HepG2 (cell line): ENCODE measurements around the gene AARS1. TPM values are rescaled to one million over a fixed set of nuclear protein-coding genes. Genes with fewer than 3 reads are reported as not detected.

ENCODE experiments used
- ATM ChIP-seq: fragments of 450-650 bp; IDR thresholded peaks from 2 replicates; pipeline ENCODE4 v1.7.1; 2017; ENCODE audit warnings: mild to moderate bottlenecking, borderline replicate concordance
- CHD2 ChIP-seq: IDR thresholded peaks from 2 replicates; pipeline ENCODE4 v1.6.1; 2011; ENCODE audit warnings: low read depth, low read length, improper control_type of control experiment
- FOSL2 ChIP-seq: sonication (generic); formaldehyde crosslinking; IDR thresholded peaks from 2 replicates; pipeline ENCODE4 v1.4.0; 2020; ENCODE audit warnings: missing genetic modification reagents
- FOXK2 ChIP-seq: fragments of 450-650 bp; IDR thresholded peaks from 2 replicates; pipeline ENCODE4 v1.6.1; 2016
- JDP2 ChIP-seq: sonication (generic); formaldehyde crosslinking; IDR thresholded peaks from 2 replicates; pipeline ENCODE4 v1.8.1; 2022; ENCODE audit warnings: missing genetic modification reagents, borderline replicate concordance
- KLF12 ChIP-seq: sonication (generic); formaldehyde crosslinking; IDR thresholded peaks from 2 replicates; pipeline ENCODE4 v1.4.0; 2020; ENCODE audit warnings: missing genetic modification reagents, borderline replicate concordance
- MAFK ChIP-seq, 2 experiments: IDR thresholded peaks in 1 of 2; conservative IDR thresholded peaks in 1 of 2; 2 replicates each; pipeline ENCODE4 v1.6.1; 2011; ENCODE audit warnings: improper control_type of control experiment in 2 of 2, low read length in 2 of 2
- NCOA1 ChIP-seq: sonication (generic); formaldehyde crosslinking; IDR thresholded peaks from 2 replicates; pipeline ENCODE4 v1.9.0; 2021; ENCODE audit warnings: missing genetic modification reagents
- NFIB ChIP-seq: sonication (generic); formaldehyde crosslinking; IDR thresholded peaks from 2 replicates; pipeline ENCODE4 v1.9.0; 2021; ENCODE audit warnings: missing genetic modification reagents, mild to moderate bottlenecking, borderline replicate concordance
- POLR2G ChIP-seq: fragments of 200-400 bp; formaldehyde crosslinking; IDR thresholded peaks from 2 replicates; pipeline ENCODE4 v1.6.1; 2018; ENCODE audit warnings: mild to moderate bottlenecking, low read depth, low read length, moderate library complexity
- SMAD3 ChIP-seq: sonication (generic); formaldehyde crosslinking; IDR thresholded peaks from 2 replicates; pipeline ENCODE4 v1.4.0; 2020; ENCODE audit warnings: missing genetic modification reagents
- SMAD9 ChIP-seq: sonication (generic); formaldehyde crosslinking; IDR thresholded peaks from 2 replicates; pipeline ENCODE4 v1.5.1; 2020; ENCODE audit warnings: mild to moderate bottlenecking, missing genetic modification reagents
- TFAP4 ChIP-seq: sonication (generic); IDR thresholded peaks from 2 replicates; pipeline ENCODE4 v1.6.1; 2016; ENCODE audit warnings: low read depth, borderline replicate concordance
- ZMAT5 ChIP-seq: sonication (generic); formaldehyde crosslinking; IDR thresholded peaks from 2 replicates; pipeline ENCODE4 v1.5.0; 2020; ENCODE audit warnings: mild to moderate bottlenecking, low read depth, missing genetic modification reagents, borderline replicate concordance
- ZNF225 ChIP-seq: sonication (generic); formaldehyde crosslinking; IDR thresholded peaks from 2 replicates; pipeline ENCODE4 v1.4.0; 2020; ENCODE audit warnings: mild to moderate bottlenecking, missing genetic modification reagents
- ZNF337 ChIP-seq: sonication (generic); formaldehyde crosslinking; IDR thresholded peaks from 2 replicates; pipeline ENCODE4 v1.5.1; 2020; ENCODE audit warnings: missing genetic modification reagents, low read depth, mild to moderate bottlenecking, borderline replicate concordance
- ZNF644 ChIP-seq: IDR thresholded peaks from 2 replicates; pipeline ENCODE4 v1.6.1; 2016; ENCODE audit warnings: low read depth
- polyA plus RNA-seq, 8 experiments: library from polyadenylated mRNA; depleted of rRNA in 3 of 8; stranded (reverse) in 7 of 8; unstranded in 1 of 8; fragments of >200 nt; fragmentation: Illumina TruSeq in 4 of 8; extraction: Trizol in 4 of 8; gene quantifications; 2 replicates each; pipeline versions ENCODE4 v1.2.1 to v1.2.3, GENCODE V29; 2011 to 2016; ENCODE audit warnings: low read depth in 4 of 8, missing spikeins in 1 of 8, mixed read lengths in 1 of 8; ENCODE audit not compliant: insufficient read depth in 1 of 8
- total RNA-seq, 5 experiments: library from RNA; depleted of rRNA; stranded (reverse); fragments of >200 nt; fragmentation: Illumina TruSeq; extraction: Trizol; gene quantifications; 2 replicates each; pipeline ENCODE4 v1.2.3, GENCODE V29; 2016; ENCODE audit warnings: low read depth in 1 of 5
- TF ChIP-seq, protein P1 (sequence below): sonication (generic); formaldehyde crosslinking; IDR thresholded peaks from 2 replicates; pipeline ENCODE4 v1.8.0; 2022; ENCODE audit warnings: low read depth, missing genetic modification reagents
- TF ChIP-seq, protein P2 (sequence below): sonication (generic); formaldehyde crosslinking; IDR thresholded peaks from 2 replicates; pipeline ENCODE4 v1.4.0; 2020; ENCODE audit warnings: mild to moderate bottlenecking, missing genetic modification reagents, borderline replicate concordance
- TF ChIP-seq, protein P3 (sequence below): sonication (generic); formaldehyde crosslinking; IDR thresholded peaks from 2 replicates; pipeline ENCODE4 v1.8.1; 2023; ENCODE audit warnings: missing genetic modification reagents, inconsistent platforms, borderline replicate concordance

The AARS1 gene
- total and polyA plus RNA-seq, 2 of the 13 experiments (the other 11 are each of a cell fraction or from before 2014, with no cell fraction given), result 107 to 132 TPM

DNA sequence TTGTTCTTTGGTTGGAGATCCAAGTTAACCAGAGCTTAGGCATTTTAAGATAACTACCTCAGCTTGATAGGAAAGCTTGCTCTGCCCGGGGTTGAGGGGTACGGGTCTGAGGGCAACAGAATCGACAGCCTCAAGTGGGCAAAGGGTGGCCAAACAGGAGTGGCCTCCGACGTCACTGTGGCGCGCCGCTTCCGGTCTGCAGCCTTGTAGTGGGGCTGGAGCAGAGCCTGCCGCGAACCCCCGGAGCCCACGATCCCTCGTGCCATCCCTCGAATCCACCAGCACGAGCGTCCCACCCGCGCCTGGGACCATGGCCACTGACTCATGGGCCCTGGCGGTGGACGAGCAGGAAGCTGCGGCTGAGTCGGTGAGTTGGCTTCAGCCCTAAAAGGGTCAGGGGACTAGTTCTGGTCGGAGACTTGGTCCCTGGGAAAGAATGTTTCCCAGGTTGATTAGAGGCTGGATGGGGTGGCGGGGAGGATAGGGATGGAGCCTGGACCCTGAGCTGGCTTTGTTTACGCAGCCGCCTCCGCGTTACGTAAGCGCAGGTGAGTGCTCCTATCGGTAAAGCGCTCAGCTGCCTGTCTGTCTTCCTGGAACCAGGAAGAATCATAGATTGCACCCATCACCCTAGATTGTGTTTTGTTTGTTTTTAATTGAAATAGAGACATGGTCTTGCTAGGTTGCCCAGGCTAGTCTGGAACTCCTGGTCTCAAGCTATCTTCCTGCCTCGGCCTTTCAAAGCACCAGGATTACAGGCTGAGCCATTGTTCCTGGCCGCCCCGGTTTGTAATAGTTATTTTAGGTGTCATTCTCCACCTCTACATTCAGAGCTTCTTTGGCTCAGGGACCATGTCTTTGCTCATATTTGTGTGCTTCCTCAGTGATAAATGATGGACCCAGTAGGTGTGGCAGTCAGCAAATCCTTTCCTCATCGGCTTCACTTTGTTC is 10.0 kb upstream of the AARS1 start, which contains the start of gene DDX19B (continued):
- TF ChIP-seq JDP2 (CRISPR knock-in tag) (no peak; the same call in 1 of the 2 replicates), FOXK2 (peak; percentile 66; the same call in 1 of the 2 replicates), ZMAT5 (CRISPR knock-in tag) (no peak), MAFK (conservative IDR thresholded peaks at IDR 0.05 in 1 of 2, IDR thresholded peaks at IDR 0.05 in 1 of 2; ENCODE audit: low read length in 2 of 2) (no peak), ATM (no peak), POLR2G (peak; percentile 96), SMAD3 (peak; percentile 72), NFIB (CRISPR knock-in tag) (no peak), ZNF225 (CRISPR knock-in tag) (peak; percentile 98), TFAP4 (peak; percentile 94), FOSL2 (CRISPR knock-in tag) (peak; percentile 75), ZNF644 (CRISPR knock-in tag) (peak; percentile 10; the same call in 1 of the 2 replicates), ZNF337 (no peak; the same call in 1 of the 2 replicates), CHD2 (no peak), SMAD9 (CRISPR knock-in tag) (peak; percentile 48; the same call in 1 of the 2 replicates), NCOA1 (peak; percentile 97), KLF12 (CRISPR knock-in tag) (0 out of 2 replicates have a peak, but pooled peaks have one; percentile 10)
- TF ChIP-seq, protein P1, sequence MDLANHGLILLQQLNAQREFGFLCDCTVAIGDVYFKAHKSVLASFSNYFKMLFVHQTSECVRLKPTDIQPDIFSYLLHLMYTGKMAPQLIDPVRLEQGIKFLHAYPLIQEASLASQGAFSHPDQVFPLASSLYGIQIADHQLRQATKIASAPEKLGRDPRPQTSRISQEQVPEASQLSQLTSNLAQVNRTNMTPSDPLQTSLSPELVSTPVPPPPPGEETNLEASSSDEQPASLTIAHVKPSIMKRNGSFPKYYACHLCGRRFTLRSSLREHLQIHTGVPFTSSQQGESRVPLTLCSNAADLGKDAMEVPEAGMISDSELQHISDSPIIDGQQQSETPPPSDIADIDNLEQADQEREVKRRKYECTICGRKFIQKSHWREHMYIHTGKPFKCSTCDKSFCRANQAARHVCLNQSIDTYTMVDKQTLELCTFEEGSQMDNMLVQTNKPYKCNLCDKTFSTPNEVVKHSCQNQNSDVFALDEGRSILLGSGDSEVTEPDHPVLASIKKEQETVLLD (CRISPR knock-in tag), result peak; percentile 56; the same call in 1 of the 2 replicates
- TF ChIP-seq, protein P2, sequence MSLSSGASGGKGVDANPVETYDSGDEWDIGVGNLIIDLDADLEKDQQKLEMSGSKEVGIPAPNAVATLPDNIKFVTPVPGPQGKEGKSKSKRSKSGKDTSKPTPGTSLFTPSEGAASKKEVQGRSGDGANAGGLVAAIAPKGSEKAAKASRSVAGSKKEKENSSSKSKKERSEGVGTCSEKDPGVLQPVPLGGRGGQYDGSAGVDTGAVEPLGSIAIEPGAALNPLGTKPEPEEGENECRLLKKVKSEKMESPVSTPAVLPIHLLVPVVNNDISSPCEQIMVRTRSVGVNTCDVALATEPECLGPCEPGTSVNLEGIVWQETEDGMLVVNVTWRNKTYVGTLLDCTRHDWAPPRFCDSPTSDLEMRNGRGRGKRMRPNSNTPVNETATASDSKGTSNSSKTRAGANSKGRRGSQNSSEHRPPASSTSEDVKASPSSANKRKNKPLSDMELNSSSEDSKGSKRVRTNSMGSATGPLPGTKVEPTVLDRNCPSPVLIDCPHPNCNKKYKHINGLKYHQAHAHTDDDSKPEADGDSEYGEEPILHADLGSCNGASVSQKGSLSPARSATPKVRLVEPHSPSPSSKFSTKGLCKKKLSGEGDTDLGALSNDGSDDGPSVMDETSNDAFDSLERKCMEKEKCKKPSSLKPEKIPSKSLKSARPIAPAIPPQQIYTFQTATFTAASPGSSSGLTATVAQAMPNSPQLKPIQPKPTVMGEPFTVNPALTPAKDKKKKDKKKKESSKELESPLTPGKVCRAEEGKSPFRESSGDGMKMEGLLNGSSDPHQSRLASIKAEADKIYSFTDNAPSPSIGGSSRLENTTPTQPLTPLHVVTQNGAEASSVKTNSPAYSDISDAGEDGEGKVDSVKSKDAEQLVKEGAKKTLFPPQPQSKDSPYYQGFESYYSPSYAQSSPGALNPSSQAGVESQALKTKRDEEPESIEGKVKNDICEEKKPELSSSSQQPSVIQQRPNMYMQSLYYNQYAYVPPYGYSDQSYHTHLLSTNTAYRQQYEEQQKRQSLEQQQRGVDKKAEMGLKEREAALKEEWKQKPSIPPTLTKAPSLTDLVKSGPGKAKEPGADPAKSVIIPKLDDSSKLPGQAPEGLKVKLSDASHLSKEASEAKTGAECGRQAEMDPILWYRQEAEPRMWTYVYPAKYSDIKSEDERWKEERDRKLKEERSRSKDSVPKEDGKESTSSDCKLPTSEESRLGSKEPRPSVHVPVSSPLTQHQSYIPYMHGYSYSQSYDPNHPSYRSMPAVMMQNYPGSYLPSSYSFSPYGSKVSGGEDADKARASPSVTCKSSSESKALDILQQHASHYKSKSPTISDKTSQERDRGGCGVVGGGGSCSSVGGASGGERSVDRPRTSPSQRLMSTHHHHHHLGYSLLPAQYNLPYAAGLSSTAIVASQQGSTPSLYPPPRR (CRISPR knock-in tag), result peak; percentile 76; the same call in 1 of the 2 replicates
- TF ChIP-seq, protein P3, sequence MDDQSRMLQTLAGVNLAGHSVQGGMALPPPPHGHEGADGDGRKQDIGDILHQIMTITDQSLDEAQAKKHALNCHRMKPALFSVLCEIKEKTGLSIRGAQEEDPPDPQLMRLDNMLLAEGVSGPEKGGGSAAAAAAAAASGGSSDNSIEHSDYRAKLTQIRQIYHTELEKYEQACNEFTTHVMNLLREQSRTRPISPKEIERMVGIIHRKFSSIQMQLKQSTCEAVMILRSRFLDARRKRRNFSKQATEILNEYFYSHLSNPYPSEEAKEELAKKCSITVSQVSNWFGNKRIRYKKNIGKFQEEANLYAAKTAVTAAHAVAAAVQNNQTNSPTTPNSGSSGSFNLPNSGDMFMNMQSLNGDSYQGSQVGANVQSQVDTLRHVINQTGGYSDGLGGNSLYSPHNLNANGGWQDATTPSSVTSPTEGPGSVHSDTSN, result no peak
